ENCODE data around the gene IRX6.

Gene IRX6

DNA sequence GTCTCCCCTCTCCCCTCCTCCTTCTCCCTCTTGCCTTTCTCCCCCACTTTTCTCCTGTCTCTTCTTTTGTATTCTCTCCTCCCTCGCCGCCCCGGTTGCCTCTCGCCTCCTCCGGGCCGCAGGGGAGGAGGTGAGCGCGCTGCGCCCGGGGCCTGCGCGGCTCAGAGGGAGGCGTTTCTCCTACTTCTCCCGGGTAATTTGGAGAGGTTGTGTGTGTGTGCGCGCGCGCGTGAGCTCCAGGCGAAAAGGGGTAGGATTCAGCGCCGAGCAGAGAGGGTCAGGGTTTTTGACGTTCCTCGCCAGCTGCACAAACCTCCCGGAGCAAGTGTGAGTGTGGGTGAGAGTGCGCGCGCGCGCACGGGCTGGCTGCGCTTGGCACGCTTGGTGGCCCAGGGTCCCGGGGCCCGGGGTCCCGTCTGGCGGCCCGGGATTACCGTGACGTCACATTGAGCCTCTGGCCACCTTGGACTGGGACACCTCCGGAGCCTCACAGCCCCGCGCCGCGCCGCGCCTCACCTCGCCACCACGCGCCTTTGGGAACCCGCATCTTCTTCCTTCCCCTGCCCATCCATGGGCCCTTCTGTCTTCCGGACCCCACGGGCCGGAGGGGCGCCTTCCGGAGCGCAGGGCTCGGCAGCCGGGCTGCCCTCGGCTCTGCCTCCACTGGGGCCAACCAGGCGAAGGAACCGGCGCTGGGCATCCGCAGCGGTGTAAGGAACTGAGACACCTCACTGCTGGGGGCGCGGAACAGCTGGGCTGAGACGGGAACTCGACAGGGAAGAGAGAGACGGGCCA is 479 bp downstream of the IRX6 start:
- DNase-seq = no peak

- no peak for DNase-seq
Measured at GRCh38 chr16:55325080-55325447, 1.1 kb downstream of the IRX6 start.

DNA sequence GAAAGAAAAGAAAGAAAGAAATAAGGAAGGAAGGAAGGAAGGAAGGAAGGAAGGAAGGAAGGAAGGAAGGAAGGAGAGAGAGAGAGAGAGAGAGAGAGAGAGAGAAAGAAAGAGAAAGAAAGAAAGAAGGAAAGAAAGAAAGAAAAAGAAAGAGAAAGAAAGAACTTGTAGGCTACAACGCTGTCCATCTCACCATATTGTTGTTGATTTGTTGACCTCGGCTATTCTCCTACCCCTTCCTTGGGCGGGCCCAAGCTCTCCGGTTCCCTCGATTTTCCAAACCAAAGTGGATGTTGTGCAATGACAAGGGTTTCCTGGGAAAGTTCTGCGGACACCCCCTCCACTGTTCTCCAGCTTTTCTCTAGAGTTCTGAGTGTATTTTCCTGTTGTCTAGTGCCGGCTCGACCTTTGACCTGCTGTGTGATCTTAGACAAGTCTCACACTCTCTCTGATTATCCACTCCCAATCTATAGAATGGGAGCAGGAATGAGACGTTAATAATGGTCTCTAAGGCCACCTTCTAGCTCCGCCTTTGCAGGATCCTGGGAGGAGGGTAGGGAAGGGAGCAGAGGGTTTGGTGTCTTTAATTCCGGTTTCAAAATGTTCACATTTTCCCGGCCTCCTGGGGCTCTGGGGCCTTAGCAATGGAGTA is 1.6 kb downstream of the IRX6 start:
- no peak for DNase-seq

DNA sequence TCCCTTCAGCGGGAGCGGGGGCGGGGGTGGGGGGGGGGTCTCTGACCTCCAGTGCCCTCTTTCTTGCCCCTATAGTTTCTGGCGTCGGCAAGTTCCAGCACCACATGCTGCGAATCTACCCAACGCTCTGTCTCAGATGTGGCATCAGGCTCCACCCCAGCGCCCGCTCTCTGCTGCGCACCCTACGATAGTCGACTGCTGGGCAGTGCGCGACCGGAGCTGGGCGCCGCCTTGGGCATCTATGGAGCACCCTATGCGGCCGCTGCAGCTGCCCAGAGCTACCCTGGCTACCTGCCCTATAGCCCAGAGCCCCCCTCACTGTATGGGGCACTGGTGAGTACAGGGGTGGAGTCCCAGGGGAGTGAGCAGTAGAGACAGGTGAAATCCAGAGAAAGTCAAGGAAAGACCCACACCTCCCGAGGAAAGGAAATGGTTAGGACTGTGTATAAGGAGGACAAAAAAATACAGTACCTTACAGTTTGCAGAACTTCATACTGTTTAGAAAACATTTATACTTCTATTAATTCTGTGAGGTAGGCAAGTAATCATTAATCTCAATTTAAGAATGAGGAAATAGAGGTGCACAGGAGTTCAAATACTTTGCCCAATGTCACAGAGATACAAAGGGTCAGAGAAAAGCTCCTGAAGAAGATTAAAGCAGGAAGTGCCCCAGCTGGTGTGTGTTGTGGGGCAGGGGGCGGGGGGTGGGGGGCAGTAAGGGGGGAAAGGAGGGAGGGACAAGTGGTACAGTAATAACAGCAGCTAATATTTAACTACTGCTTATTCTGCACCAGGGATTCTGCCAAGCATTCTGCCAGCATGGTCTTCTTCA is 2.5 kb downstream of the IRX6 start:
- no peak for DNase-seq

DNA sequence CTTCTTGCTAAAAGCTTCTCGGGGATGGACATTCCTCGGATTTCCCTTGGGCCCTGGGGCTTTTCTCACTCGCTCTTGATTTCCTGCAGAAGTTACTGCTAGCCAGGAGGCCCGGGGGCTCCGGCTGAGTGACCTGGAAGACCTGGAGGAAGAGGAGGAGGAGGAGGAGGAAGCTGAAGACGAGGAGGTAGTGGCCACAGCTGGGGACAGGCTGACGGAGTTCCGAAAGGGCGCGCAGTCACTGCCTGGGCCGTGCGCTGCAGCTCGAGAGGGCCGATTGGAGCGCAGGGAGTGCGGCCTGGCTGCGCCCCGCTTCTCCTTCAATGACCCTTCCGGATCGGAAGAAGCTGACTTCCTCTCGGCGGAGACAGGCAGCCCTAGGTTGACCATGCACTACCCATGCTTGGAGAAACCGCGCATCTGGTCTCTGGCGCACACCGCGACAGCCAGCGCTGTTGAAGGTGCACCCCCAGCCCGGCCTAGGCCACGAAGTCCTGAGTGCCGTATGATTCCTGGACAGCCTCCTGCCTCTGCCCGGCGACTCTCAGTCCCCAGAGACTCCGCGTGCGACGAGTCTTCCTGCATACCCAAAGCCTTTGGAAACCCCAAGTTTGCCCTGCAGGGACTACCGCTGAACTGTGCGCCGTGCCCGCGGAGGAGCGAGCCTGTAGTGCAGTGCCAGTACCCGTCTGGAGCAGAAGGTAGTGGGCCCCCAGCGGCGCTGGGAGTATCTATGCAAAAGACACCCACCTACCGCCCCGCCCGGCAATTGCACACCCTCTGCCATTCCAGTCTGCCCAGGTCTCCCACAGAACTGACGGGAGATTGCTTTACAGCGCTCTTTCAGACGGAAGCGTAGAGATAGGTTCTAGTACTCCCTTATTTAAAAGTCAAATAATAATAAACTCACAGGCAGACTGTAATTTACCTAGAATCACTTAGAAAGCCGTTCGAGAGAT is 4.9 kb downstream of the IRX6 start:
- DNase-seq = no peak

- no peak for DNase-seq
Measured at GRCh38 chr16:55329791-55330428, 5.9 kb downstream of the IRX6 start.

- no peak for DNase-seq
Measured at GRCh38 chr16:55330781-55331647, 7.0 kb downstream of the IRX6 start.

- no peak for DNase-seq
Measured at GRCh38 chr16:55331648-55332185, 7.7 kb downstream of the IRX6 start.

GRCh38 chr16:55333684-55334083 is 9.7 kb downstream of the IRX6 start:
- no peak for DNase-seq

GRCh38 chr16:55338646-55339045 is 14.6 kb downstream of the IRX6 start:
- no peak for DNase-seq

DNA sequence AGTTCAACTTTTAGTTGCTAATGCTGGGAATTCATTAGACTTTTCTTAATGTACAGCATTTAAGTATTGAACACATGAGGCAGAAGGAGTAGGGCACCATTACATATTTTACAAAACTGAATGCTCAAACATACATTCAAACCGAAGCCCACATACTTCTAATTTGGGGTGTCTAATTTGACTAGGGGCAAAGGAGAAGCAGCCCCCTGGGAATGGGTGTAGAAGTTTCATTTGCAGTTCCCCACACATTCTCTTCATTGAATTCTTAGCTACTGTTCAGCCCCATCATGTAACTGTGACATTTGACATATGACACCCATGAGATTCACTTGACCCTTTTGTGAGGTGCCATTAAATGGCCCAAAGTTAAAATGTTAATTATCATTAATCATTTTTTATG is 16.4 kb downstream of the IRX6 start:
- DNase-seq = no peak

DNA sequence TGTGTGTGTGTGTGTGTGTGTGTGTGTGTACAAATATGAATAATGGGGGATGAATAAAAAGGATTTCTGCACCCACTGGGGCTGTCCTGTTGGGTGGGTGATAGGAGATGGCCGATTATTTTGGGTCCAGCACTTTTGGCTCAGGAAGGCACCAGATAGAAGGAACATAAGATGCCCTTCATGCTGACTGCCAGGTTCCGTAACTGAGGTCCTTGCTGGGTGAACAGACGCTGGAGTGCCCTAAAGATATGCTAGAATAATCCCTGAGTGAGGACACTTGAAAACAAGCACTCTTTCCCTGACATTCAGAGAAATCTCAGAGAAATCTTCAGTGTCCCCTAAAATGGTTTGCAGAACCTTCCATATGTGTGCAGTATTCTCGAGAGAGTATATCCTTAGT is 17.7 kb downstream of the IRX6 start:
- no peak for DNase-seq

- DNase-seq = no peak
Measured at GRCh38 chr16:55346475-55346874, 22.5 kb downstream of the IRX6 start.

- no peak for DNase-seq
Measured at GRCh38 chr16:55349867-55350266, 25.9 kb downstream of the IRX6 start.

GRCh38 chr16:55350984-55351383 is 27.0 kb downstream of the IRX6 start:
- DNase-seq = no peak

DNA sequence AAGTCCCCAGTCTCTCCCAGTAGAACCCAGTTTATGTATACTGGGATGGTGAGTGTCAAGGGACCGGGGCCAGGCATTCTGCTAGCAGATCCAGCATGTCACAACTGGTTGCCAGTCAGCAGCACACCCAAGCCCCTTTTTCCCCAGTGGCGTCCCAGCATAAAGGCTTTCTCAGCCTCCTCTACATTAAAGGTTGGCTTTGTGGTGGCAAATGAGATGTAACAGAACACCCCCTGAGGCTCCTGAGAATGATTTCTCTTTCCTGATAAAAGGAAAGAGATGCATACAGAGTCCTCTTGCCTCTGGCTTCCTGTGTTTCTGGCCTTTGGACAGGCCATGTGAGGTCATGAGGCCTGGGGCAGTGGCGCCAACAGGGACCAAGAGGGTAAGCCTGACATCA is 27.9 kb downstream of the IRX6 start:
- no peak for DNase-seq

DNA sequence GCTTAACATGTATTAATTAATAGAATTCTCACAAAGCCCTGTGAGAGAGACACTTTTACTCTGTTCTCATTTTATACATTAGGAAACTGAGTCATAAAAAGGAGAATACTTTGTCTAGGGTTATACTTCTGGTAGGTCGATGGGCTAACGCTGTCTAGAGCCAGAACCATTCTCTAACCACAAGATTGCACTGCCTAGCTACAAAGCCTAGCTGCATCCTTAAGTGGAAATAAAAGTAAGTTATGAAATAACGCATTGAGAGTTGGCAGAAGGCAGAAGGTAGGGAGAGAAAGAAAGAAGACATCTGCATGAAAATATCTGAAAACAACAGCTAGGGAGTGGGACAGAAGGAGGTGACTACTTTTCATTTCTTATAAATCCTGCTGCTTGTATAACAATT is 33.2 kb downstream of the IRX6 start:
- no peak for DNase-seq

DNA sequence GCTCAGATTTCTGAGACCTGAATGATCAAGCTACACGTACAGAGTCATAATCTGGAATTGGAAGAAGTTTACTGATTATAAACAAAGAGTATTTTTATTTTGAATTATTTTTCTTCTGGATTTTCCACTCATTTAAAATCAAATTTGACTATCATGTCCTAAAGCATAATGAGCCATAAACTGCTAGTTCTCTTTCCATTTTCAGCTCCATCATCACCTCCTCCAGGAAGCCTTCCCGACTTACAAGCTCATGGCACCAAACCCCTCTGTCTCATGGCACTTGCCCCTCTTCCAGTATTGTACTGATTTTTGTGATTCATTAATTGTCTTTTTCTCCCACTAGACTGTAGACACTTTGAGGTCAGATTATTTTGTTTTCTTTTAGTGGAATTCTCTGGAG is 35.9 kb downstream of the IRX6 start:
- DNase-seq = no peak

DNA sequence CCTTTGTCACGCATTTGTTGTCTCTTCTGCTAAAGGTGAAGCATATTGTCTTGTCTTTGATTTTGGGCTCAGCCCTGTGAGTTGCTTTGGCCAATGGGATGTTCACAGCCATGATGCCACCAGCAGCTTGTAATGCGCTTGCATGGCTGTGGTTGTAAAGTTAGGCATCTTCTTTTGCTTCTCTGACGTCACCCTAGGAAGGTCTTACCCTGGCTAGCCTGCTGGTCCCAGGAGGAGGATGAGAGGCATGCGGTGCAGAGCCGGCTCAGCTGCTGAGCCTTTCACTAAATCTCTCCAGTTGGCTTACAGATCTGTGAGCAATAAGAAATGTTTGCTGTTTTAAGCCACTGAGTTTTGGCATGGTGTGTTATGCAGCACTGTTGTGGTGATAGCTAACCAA is 40.8 kb downstream of the IRX6 start:
- DNase-seq = no peak

DNA sequence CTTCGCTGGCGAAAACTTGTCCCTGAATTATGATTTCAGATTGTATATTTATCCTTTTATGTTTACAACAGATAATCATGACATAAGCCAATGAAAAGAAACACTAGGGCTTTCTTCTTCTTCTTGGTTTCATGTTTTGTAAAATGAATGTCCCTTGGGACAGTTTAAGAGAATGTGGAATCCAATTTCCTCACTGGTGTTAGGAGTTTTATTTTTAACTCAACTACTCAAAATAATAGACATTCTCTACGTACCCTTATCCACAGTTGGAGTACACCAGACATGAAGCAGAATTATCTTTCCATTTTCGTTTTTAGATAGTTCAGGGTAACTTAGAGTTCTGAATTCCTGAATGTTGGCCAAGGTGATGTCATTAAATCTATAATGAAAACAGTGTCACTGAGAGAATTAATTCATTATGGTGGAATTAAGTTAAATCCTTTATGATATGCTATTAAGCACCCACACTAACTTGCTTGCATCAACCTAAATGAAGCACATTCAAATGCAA is 43.4 kb downstream of the IRX6 start:
- no peak for DNase-seq

All from SHP77 treated with DMSO at 0.1 percent for 48 hours (cell line).